Renal cortex interstitium (tissue), 15 donors: Measurements from ENCODE around the gene TTC8. TPM values are rescaled to one million over a fixed set of nuclear protein-coding genes. Genes with fewer than 3 reads are reported as not detected.
A peak's percentile ranks its signal among the peaks of the same experiment; 100 is the strongest.
"Not testable (repeated sequence)": the region's sequence is repeated elsewhere in the genome, so short reads cannot be mapped to it uniquely, and the experiment has no call there.

ENCODE experiments used
- DNase-seq, 11 donors: peaks; one replicate each; pipeline ENCODE4 v3.0.0-alpha.2; 2013; ENCODE audit warnings: low read depth in 9 of 11, low spot score in 4 of 11; ENCODE audit errors: extremely low read depth in 1 of 11
- long read RNA-seq, 16 experiments: transcript quantifications; one replicate each; lab custom pipeline, GENCODE V29; 2026
- polyA plus RNA-seq, 3 donors: library from polyadenylated mRNA; unstranded; fragments of 120-200 nt; gene quantifications; one replicate each; pipeline ENCODE4 v1.2.1, GENCODE V29; 2013; ENCODE audit not compliant: insufficient read length in 3 of 3

Gene TTC8
- polyA plus RNA-seq, result 10 to 100 TPM; 35.9 to 45.0 (median 36.8) TPM
- long read RNA-seq, donor 1, full-length matches to known transcripts, result 5 of 5 reads
- long read RNA-seq, donor 1, partial matches to known transcripts, result 0 of 5 reads
- long read RNA-seq, donor 1, other reads (novel, unspliced or antisense), result 0 of 5 reads
- long read RNA-seq, donor 2, full-length matches to known transcripts, result 4 of 4 reads
- long read RNA-seq, donor 2, partial matches to known transcripts, result 0 of 4 reads
- long read RNA-seq, donor 2, other reads (novel, unspliced or antisense), result 0 of 4 reads
- long read RNA-seq, donor 3, full-length matches to known transcripts, result 5 of 10 reads
- long read RNA-seq, donor 3, partial matches to known transcripts, result 0 of 10 reads
- long read RNA-seq, donor 3, other reads (novel, unspliced or antisense), result 5 of 10 reads
- long read RNA-seq, donor 4, full-length matches to known transcripts, result 4 of 4 reads
- long read RNA-seq, donor 4, partial matches to known transcripts, result 0 of 4 reads
- long read RNA-seq, donor 4, other reads (novel, unspliced or antisense), result 0 of 4 reads
- long read RNA-seq, donor 5, result 0 reads
- long read RNA-seq, donor 6, full-length matches to known transcripts, result 3 of 3 reads
- long read RNA-seq, donor 6, partial matches to known transcripts, result 0 of 3 reads
- long read RNA-seq, donor 6, other reads (novel, unspliced or antisense), result 0 of 3 reads
- long read RNA-seq, donor 7, full-length matches to known transcripts, result 3 of 3 reads
- long read RNA-seq, donor 7, partial matches to known transcripts, result 0 of 3 reads
- long read RNA-seq, donor 7, other reads (novel, unspliced or antisense), result 0 of 3 reads
- long read RNA-seq, donor 8, result 0 reads
- long read RNA-seq, donor 9, full-length matches to known transcripts, result 6 of 6 reads
- long read RNA-seq, donor 9, partial matches to known transcripts, result 0 of 6 reads
- long read RNA-seq, donor 9, other reads (novel, unspliced or antisense), result 0 of 6 reads
- long read RNA-seq, donor 10, full-length matches to known transcripts, result 6 of 6 reads
- long read RNA-seq, donor 10, partial matches to known transcripts, result 0 of 6 reads
- long read RNA-seq, donor 10, other reads (novel, unspliced or antisense), result 0 of 6 reads
- long read RNA-seq, donor 11, full-length matches to known transcripts, result 5 of 5 reads
- long read RNA-seq, donor 11, partial matches to known transcripts, result 0 of 5 reads
- long read RNA-seq, donor 11, other reads (novel, unspliced or antisense), result 0 of 5 reads
- long read RNA-seq, donor 12, full-length matches to known transcripts, result 3 of 3 reads
- long read RNA-seq, donor 12, partial matches to known transcripts, result 0 of 3 reads
- long read RNA-seq, donor 12, other reads (novel, unspliced or antisense), result 0 of 3 reads
- long read RNA-seq, donor 13, result 0 reads
- long read RNA-seq, donor 14, full-length matches to known transcripts, result 8 of 8 reads
- long read RNA-seq, donor 14, partial matches to known transcripts, result 0 of 8 reads
- long read RNA-seq, donor 14, other reads (novel, unspliced or antisense), result 0 of 8 reads
- long read RNA-seq, donor 15, full-length matches to known transcripts, result 1 of 1 reads
- long read RNA-seq, donor 15, partial matches to known transcripts, result 0 of 1 reads
- long read RNA-seq, donor 15, other reads (novel, unspliced or antisense), result 0 of 1 reads
- long read RNA-seq, donor 16, full-length matches to known transcripts, result 7 of 12 reads
- long read RNA-seq, donor 16, partial matches to known transcripts, result 5 of 12 reads
- long read RNA-seq, donor 16, other reads (novel, unspliced or antisense), result 0 of 12 reads

DNA sequence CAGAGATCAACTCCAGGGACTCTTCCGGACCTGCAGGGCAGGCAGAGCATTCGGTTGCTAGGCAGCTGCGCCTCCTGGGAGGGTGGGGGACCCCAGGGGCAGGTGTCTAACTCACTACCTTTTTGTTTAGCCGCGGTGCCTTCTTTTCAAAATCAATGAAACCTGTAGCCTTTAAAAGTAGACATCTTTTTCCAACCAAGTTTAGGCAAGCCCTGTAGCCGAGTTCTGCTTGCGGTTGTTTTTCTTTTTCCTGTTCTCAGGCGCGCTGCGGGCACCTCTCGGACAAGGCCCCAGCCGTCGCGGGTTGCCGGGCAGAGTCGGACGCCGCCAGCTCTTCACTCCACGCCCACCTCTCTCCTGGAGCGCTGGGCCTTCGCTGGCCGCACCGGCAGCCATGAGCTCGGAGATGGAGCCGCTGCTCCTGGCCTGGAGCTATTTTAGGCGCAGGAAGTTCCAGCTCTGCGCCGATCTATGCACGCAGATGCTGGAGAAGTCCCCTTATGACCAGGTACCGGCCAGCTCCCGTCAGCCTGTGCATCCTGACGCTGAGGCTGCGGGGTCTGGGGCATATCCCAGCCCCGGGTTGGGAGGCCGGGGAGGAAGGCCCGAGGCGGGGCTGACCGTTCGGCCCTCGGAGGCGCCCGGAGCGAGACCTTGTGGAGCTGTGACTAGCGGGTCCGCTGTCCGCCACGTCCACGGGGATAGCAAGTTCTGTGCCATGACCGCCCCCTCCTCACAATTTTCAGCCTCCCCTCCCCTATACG, at the start of gene TTC8:
Gene TTC8 (plus strand): TSS at position 338 of the 764 bp plus-strand sequence. CDS start 57 bp downstream, at position 395.
- DNase-seq, result peak; percentile 71 to 89 (median 85)

DNA sequence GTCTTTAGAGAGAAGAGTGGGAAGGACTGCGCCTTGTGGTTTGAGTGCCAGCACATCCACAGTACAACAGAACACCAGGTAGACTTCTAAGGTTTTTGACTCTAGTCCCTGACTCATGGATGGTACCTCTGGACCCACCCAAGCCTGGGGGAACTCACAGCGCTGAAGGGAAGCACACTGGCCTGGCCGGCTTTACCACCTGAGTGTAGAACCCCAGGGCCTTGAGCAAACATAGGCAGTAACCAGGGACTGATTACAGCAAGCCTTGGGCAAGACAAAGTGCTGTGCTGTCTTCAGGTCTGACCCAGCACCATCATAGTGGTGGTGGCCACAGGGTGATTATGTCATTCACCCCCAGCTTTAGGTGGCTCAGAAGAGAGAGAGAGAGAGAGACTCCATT, 48.9 kb upstream of the TTC8 start:
- DNase-seq, result no peak

GRCh38 chr14:88785911-88786310, 38.5 kb upstream of the TTC8 start:
- no peak for DNase-seq

DNA sequence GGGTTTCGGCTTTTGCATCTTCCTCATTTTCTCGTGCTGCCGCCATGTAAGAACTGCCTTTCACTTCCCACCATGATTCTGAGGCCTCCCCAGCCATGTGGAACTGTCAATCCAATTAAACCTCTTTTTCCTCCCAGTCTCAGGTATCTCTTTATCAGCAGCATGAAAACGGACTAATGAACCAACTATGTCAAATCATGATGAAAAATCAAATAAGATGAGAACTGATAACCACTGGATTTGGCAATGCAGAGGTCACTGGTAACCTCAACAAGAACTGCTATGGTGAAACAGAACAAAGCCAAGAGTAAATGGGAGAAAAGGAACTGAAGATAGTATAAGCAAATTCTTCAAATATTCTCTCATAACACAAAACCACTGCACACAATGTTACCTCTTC, 37.7 kb upstream of the TTC8 start:
- no peak for DNase-seq

DNA sequence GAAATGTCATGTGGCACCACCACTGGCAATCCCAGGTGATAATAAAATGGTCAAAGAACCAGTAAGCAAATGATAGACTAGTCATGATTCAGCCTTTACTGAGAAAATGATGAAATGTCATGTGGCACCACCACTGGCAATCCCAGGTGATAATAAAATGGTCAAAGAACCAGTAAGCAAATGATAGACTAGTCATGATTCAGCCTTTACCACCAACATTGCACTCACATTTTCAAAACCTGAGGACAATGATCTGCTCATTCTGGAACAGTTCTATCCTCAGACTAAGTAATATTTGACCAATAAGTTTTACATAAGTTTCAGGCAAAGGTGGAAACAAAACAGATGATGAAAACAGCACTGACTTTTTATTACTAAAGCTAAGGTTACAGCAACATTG, 34.9 kb upstream of the TTC8 start:
- DNase-seq, result not testable (repeated sequence)

DNA sequence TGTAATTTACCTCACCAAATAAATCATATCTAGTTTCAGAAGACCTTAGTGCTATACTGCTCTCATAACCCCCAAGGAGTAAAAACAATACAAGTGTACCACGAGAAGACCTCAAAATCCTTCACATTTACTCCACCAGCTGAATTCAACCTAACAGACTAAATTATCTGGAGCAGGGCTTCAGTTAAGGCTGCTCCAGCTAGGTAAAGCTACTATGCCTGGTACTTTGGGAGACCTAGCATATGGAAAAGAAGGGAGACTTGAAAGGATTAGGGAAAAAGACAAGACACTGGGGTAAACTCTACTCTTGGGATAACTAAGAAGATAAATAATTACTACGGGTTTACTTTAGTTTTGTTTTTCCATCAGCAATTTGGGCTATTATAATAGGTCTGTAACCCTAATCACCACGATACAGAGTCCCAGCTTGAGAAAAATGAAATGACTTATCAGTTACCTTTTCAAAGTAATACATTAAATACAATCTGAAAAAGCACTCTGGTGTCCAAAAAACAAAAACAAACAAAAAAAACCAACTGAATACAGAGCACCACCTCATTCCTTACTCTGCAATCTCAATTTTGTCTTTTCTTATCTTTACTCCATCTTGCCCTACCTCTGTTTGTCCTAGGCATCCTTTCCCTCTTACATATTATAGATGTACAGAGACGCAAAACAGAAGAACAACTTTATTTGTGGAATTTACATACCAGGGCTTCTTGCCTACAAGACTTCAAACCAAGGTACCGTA, 33.8 kb upstream of the TTC8 start:
- DNase-seq, result no peak

- DNase-seq, result no peak
These were observed 33.2 kb upstream of the TTC8 start for GRCh38 chr14:88791252-88791621.

DNA sequence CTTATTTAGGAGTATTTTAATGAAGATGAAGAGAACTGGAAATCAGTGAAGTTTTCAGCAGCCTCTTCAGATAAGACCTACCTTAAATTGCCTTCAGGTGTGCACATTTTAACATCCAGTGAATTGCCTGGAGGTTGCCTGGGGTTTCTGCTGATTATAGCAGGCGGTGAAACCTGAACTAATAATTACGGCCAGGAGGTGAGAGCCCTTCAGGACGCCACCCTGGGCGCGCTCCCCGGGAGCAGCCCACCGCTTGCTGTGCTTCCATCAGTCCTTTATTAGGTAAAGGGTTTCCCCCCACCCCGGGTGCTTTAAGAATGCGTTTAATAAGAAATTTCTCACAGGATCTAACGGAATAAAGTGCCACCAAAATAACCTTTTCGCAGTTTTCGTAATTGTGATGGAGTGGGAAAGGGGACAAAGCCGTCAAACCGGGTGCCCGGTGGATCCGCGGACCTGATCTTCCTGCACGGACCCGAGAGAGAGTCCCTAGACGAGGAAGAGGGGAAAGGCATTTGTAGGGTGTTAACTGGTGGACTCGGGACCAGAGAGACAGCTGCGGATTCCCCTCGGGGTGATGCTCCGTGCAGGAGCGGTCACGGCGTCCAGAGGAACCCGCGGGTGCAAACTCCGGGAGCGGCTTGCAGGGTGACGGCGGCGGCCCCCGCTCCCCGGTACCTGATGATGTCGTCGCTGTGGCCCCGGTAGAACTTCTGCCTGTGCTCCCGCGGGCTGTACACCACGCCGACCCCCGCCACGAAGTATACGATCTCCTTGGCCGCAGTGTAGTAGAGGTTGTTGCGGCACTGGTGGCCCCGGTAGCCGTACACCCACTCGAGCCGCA, 32.6 kb upstream of the TTC8 start:
- peak in 4 of 11 donors; percentile 1 to 8 (median 4) for DNase-seq

DNA sequence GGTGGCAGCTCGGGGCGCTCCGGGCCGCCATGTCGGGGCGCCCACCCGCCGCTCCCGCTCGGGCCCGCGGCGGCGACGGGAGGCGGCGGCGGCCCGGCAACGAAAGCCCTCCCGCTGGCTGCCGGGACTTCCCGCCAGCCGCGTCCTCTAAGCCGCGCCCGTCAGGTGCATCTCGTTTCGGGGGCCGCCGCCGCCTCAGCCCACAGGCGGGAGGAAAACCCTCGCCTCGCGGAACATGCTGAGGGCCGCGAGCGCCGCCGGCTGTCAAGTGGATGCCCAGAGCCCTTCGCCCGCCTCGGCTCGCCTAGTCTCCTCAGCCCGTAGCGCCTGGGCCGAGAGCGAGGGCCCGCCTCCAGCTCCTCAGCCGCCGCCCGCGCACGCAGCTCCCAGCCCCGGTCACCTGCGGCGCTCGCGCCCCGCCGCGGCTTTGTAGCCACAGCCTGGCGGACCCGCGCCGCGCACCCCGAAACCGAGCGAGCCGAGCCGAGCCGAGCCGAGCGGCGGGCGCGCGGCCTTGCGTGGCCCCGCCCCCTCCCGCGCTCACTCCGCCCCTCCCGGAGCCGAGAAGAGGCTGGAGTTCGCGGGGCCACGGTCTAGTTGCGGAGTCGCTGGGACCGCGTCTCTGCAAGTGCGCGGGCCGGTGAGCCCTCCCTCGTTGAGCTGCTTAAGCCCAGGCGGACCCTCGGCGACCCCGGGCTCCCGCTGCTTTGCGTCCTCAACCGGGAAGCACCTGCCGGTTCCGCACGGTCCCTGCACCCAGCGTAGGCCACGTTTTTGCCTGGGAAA, 31.8 kb upstream of the TTC8 start, which contains the start of gene EML5:
Gene EML5 (minus strand): TSS at position 481 of the 786 bp plus-strand sequence. CDS start 450 bp downstream, at position 31.
- peak in 9 of 11 donors; percentile 27 to 79 (median 66) for DNase-seq

- peak in 1 of 11 donors; percentile 0 for DNase-seq
These were observed 31.2 kb upstream of the TTC8 start for GRCh38 chr14:88793259-88793625.

GRCh38 chr14:88798156-88798555, 26.3 kb upstream of the TTC8 start:
- no peak for DNase-seq

GRCh38 chr14:88799522-88799921, 24.9 kb upstream of the TTC8 start:
- DNase-seq, result no peak

DNA sequence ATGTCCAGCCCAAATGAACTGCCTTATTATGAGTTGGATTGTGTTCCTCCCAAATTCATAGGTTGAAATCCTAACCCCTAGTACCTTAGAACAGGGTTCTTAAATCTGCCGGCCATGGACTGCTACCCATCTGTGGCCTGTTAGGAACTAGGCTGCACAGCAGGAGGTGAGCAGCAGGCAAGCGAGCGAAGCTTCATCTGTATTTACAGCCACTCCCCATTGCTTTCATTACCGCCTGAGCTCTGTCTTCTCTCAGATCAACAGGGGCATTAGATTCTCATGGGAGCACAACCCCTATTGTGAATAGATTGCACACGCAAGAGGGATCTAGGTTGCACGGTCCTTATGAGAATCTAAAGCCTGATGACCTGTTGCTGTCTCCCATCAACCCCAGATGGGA, 21.9 kb upstream of the TTC8 start:
- no peak for DNase-seq

DNA sequence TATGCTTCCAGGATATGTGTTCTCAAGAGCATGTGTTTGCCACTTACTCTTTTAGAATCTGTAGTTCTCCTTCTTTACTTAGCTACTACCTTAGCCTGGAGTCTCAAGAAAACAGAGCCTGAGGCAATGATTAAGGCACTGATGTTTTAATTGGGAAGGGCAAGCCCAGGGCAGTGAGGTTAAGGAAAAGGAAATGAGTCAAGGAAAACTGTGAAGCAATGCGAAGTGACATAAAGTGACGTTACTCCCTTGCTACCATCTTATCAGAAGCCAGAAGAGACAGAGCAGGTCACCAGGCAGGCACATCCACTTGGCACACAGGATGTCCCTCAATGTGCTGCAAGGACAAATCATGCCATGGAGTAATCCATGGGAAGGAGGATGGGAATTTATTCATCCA, 20.4 kb upstream of the TTC8 start:
- DNase-seq, result no peak

GRCh38 chr14:88804477-88804876, 20.0 kb upstream of the TTC8 start:
- DNase-seq, result no peak
